ENCODE results near the gene RCAN2. TPM values are rescaled to one million over a fixed set of nuclear protein-coding genes. Genes with fewer than 3 reads are reported as not detected.

The RCAN2 gene
- total and polyA plus RNA-seq, 12 donors: 2.3 to 14.4 (median 6.5) TPM

- WGBS, 4 donors: 84 to 91% (median 86%) methylated on average over 8 of the region's 8 CpGs
- DNase-seq: no peak
- Histone ChIP-seq H3K27me3 (no peaks in the 10 kb centered on the region), H3K9me3 (replicated peaks in 1 of 3) (no peaks in the 10 kb centered on the region), H3K4me3 (no peak overlapping the region), H3K4me1 (replicated peaks in 1 of 2) (no peaks in the 10 kb centered on the region), H3K27ac (no peak overlapping the region), H3K36me3 (replicated peaks in 1 of 2) (no peaks in the 10 kb centered on the region)
- no peak for TF ChIP-seq POLR2A (IDR thresholded peaks at IDR 0.05)
- TF ChIP-seq, protein P1, sequence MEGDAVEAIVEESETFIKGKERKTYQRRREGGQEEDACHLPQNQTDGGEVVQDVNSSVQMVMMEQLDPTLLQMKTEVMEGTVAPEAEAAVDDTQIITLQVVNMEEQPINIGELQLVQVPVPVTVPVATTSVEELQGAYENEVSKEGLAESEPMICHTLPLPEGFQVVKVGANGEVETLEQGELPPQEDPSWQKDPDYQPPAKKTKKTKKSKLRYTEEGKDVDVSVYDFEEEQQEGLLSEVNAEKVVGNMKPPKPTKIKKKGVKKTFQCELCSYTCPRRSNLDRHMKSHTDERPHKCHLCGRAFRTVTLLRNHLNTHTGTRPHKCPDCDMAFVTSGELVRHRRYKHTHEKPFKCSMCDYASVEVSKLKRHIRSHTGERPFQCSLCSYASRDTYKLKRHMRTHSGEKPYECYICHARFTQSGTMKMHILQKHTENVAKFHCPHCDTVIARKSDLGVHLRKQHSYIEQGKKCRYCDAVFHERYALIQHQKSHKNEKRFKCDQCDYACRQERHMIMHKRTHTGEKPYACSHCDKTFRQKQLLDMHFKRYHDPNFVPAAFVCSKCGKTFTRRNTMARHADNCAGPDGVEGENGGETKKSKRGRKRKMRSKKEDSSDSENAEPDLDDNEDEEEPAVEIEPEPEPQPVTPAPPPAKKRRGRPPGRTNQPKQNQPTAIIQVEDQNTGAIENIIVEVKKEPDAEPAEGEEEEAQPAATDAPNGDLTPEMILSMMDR (IDR thresholded peaks at IDR 0.05): no peak
- intact Hi-C loops (cut with DNase I): no loop called here
These were observed 244.5 kb downstream of the RCAN2 start for GRCh38 chr6:46246727-46247126.

- no peak for TF ChIP-seq POLR2A (IDR thresholded peaks at IDR 0.05)
- TF ChIP-seq, protein P1 (IDR thresholded peaks at IDR 0.05): no peak
- no peaks in the 10 kb centered on the region for H3K36me3 ChIP-seq (replicated peaks in 1 of 2)
- no peaks in the 10 kb centered on the region for H3K9me3 ChIP-seq (replicated peaks in 1 of 3)
- intact Hi-C loops (cut with DNase I): no loop called here
- 79 to 90% (median 84%) methylated on average over 1 of the region's 1 CpG for WGBS, 4 donors
- H3K4me3 ChIP-seq: no peak overlapping the region
- H3K27ac ChIP-seq: no peak overlapping the region
- H3K27me3 ChIP-seq: no peaks in the 10 kb centered on the region
- peaks cover 0 to 5% of the 10 kb centered on the region in 2 donors for H3K4me1 ChIP-seq (replicated peaks in 1 of 2)
- no peak for DNase-seq
These were observed 245.2 kb downstream of the RCAN2 start for GRCh38 chr6:46246081-46246480.

GRCh38 chr6:46244670-46245069 is 246.6 kb downstream of the RCAN2 start:
- Histone ChIP-seq H3K9me3 (replicated peaks in 1 of 3) (no peaks in the 10 kb centered on the region), H3K36me3 (replicated peaks in 1 of 2) (no peaks in the 10 kb centered on the region), H3K27me3 (no peaks in the 10 kb centered on the region), H3K4me3 (no peak overlapping the region), H3K27ac (no peak overlapping the region), H3K4me1 (replicated peaks in 1 of 2) (peaks cover 0 to 12% of the 10 kb centered on the region in 2 donors)
- intact Hi-C loops (cut with DNase I): no loop called here
- WGBS, 4 donors: 91 to 98% (median 94%) methylated on average over 1 of the region's 1 CpG
- no peak for DNase-seq
- TF ChIP-seq, protein P1 (IDR thresholded peaks at IDR 0.05): no peak
- TF ChIP-seq POLR2A (IDR thresholded peaks at IDR 0.05): no peak

GRCh38 chr6:46243754-46244153 is 247.5 kb downstream of the RCAN2 start:
- intact Hi-C loops (cut with DNase I): no loop called here
- 81 to 85% (median 84%) methylated on average over 5 of the region's 5 CpGs for WGBS, 4 donors
- H3K9me3 ChIP-seq (replicated peaks in 1 of 3): no peaks in the 10 kb centered on the region
- H3K27ac ChIP-seq: no peak overlapping the region
- H3K4me3 ChIP-seq: no peak overlapping the region
- TF ChIP-seq, protein P1 (IDR thresholded peaks at IDR 0.05): no peak
- no peak for TF ChIP-seq POLR2A (IDR thresholded peaks at IDR 0.05)
- H3K4me1 ChIP-seq (replicated peaks in 1 of 2): peaks cover 0 to 12% of the 10 kb centered on the region in 2 donors
- H3K36me3 ChIP-seq (replicated peaks in 1 of 2): no peaks in the 10 kb centered on the region
- no peak for DNase-seq
- H3K27me3 ChIP-seq: no peaks in the 10 kb centered on the region

Measured in adrenal gland (tissue), 12 donors.